Neuron (in vitro differentiated cells): ENCODE data around the gene ADORA2A.

ENCODE experiments used
- H2AFZ ChIP-seq: one replicate; pipeline ENCODE4 v1.6.1; 2013; ENCODE audit warnings: low read depth, mild to moderate bottlenecking, inconsistent platforms, low read length, moderate library complexity
- H3K27me3 ChIP-seq: one replicate; pipeline ENCODE4 v1.6.1; 2013; ENCODE audit warnings: low read length; ENCODE audit not compliant: insufficient read depth
- H3K36me3 ChIP-seq: one replicate; pipeline ENCODE4 v1.6.1; 2013; ENCODE audit warnings: low read length; ENCODE audit not compliant: insufficient read depth
- H3K4me1 ChIP-seq: one replicate; pipeline ENCODE4 v1.6.1; 2013; ENCODE audit warnings: low read length; ENCODE audit not compliant: insufficient read depth
- H3K4me3 ChIP-seq: 2 replicates; pipeline ENCODE4 v1.5.1; 2013; ENCODE audit warnings: mild to moderate bottlenecking, low read length, moderate library complexity
- H3K9me3 ChIP-seq: one replicate; pipeline ENCODE4 v1.6.1; 2013; ENCODE audit warnings: low read length

The ADORA2A gene

GRCh38 chr22:24424901-24425775, 2.3 kb upstream of the ADORA2A start:
- Histone ChIP-seq H3K9me3 (no peaks in the 10 kb centered on the region), H3K4me1 (peaks cover 16% of the 10 kb centered on the region), H3K27me3 (peaks cover 28% of the 10 kb centered on the region), H3K36me3 (no peaks in the 10 kb centered on the region), H3K4me3 (no peak overlapping the region), H2AFZ (no peak overlapping the region)

DNA sequence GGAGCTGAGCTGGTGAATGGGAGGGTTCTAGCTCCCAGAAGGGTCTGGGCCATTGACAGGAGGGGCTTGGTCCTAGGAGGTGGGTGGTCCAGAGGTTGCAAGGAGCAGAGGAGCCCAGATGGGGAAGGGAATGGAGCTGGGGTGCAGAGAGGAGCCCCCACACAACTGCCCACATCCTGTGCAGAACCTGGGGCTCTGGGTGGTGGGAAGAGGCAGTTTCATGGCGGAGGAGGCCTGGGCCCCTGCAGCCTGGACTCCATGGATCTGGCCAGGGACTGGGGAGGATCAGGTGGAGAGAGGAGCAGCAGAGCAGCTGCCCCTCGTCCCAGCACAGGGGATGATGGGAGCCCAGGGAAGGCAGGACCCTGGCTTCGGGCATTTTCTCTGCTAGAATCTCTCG, 963 bp upstream of the ADORA2A start:
- Histone ChIP-seq H3K27me3 (peaks cover 28% of the 10 kb centered on the region), H3K9me3 (no peaks in the 10 kb centered on the region), H2AFZ (no peak overlapping the region)

DNA sequence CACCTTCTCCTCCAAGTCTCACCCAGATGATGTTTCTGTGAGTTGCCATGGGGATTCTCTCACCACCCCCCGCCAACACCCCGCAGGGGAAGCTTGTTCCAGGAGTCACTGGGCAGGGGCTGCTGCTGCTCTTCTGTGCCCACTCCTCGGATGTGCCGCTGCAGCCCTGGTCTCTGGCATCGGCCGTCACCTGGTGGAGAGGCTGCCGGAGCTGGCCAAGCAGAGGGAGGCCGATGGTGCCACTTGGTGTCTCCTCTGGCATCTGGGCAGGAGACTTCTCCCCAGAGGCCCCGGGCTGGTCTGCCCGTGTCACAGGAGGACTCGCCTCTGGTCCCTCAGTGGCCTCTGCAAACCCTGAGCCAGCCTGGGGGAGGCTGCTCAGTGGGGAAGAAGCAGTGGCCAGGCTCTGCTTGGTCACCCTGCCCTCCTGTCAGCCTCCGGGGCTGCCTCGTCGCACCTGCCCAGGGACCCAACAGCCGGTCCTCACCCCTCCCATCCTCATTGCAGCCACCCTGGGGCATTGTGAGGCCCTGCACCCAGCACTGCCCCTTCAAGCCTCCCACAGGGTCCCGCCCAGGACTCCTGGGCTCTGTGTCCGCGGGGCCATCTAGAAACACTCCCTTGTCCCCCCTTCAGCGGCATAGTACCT, 424 bp upstream of the ADORA2A start:
- H3K4me3 ChIP-seq, result no peak overlapping the region
- H2AFZ ChIP-seq, result no peak overlapping the region
- H3K27me3 ChIP-seq, result peaks cover 28% of the 10 kb centered on the region
- H3K36me3 ChIP-seq, result no peaks in the 10 kb centered on the region
- H3K9me3 ChIP-seq, result no peaks in the 10 kb centered on the region
- H3K4me1 ChIP-seq, result peaks cover 16% of the 10 kb centered on the region

More for the DNA sequence above, 963 bp upstream of the ADORA2A start:
- H3K4me1 ChIP-seq, result peaks cover 16% of the 10 kb centered on the region
- H3K36me3 ChIP-seq, result no peaks in the 10 kb centered on the region
- H3K4me3 ChIP-seq, result no peak overlapping the region

DNA sequence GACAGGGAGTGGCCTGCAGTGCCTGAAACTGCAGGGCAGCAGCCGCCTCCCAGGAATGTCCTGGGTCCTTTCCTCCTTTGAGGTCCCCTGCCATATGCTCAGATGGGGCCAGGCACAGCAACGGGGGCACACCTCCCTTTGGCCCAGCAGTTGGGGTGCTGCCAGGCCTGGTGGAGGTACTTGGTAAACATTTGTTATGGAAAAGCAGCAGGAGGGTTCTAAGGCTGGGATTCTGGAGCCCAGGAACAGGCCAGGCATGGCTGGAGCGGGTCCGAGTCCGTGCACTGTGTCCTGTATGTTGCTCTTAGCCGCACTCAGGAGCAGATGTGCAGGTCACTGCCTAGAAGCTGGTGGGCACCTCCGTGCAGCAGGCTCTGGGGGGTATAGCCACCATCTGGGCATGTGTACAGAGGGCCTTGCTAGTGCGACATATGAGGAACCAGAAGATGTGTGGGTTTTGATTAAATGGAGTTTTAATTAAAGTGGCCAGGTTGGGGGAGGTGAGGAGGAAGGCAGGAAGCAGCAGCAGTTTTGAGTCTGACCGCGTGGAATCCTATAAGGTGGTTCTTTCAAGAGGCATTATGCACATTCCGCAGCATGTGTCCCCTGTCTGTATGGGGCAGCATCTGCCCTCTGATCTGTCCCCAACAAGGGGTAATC, 1.5 kb downstream of the ADORA2A start:
- no peaks in the 10 kb centered on the region for H3K36me3 ChIP-seq
- peaks cover 16% of the 10 kb centered on the region for H3K4me1 ChIP-seq
- H3K9me3 ChIP-seq, result no peaks in the 10 kb centered on the region
- no peak overlapping the region for H2AFZ ChIP-seq
- no peak overlapping the region for H3K4me3 ChIP-seq
- peaks cover 28% of the 10 kb centered on the region for H3K27me3 ChIP-seq

- Histone ChIP-seq H3K4me1 (peaks cover 15% of the 10 kb centered on the region), H3K9me3 (no peaks in the 10 kb centered on the region), H3K4me3 (no peak overlapping the region), H3K27me3 (peaks cover 21% of the 10 kb centered on the region), H2AFZ (no peak overlapping the region), H3K36me3 (no peaks in the 10 kb centered on the region)
Measured at GRCh38 chr22:24429411-24430365, 2.3 kb downstream of the ADORA2A start.

DNA sequence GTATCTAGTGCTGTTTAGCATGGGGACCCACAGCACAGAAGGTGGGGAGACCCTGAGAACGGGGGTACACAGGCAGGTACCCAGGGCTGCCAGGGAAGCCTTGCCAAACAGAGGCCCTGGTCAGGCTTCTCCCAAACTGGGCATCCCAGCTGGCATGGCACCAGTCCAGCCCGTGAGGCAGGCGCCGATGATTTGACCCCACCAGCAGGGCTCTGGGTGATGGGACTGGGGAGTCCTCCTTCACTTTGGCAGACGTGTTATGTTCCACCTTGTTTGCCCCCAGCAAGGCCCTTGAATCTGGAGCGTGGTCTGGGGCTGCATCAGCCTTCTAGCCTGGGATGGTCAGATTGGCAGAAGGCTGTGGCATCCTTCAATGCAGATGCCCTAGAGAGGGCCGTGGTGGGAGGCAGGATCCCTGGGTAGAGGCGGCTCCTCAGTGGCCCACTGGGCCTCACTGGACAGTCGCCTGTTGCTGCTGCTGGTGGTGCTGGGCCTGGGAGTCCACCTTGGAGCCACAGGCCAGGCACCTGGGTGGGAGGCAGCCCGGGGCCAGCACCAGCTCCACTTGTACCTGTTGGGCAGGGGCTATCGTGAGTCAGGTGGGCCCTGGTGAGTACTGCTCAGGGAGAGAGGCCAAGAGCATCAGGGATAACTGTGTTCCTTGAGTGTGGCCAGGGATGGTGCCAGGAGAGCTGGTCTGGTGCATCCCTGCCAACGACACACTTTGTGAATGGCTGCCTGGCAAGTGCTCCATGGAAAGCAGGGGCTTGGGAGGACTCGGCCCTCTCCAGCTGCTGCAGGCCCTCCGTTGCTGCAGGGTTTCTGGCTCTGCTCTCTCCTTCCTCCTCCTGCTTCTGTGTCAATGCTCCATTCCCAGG, 3.3 kb downstream of the ADORA2A start:
- Histone ChIP-seq H3K36me3 (no peaks in the 10 kb centered on the region), H3K4me3 (no peak overlapping the region), H3K4me1 (peaks cover 15% of the 10 kb centered on the region), H3K27me3 (peaks cover 12% of the 10 kb centered on the region), H2AFZ (no peak overlapping the region), H3K9me3 (no peaks in the 10 kb centered on the region)

- H3K4me3 ChIP-seq, result no peak overlapping the region
Measured at GRCh38 chr22:24431309-24432034, 4.1 kb downstream of the ADORA2A start.

GRCh38 chr22:24432059-24432853, 4.9 kb downstream of the ADORA2A start:
- Histone ChIP-seq H3K4me3 (no peak overlapping the region), H3K4me1 (peaks cover 15% of the 10 kb centered on the region)

More at GRCh38 chr22:24431309-24432034, 4.1 kb downstream of the ADORA2A start:
- H2AFZ ChIP-seq, result no peak overlapping the region
- H3K4me1 ChIP-seq, result peaks cover 15% of the 10 kb centered on the region
- no peaks in the 10 kb centered on the region for H3K36me3 ChIP-seq
- peaks cover 4% of the 10 kb centered on the region for H3K27me3 ChIP-seq
- no peaks in the 10 kb centered on the region for H3K9me3 ChIP-seq

DNA sequence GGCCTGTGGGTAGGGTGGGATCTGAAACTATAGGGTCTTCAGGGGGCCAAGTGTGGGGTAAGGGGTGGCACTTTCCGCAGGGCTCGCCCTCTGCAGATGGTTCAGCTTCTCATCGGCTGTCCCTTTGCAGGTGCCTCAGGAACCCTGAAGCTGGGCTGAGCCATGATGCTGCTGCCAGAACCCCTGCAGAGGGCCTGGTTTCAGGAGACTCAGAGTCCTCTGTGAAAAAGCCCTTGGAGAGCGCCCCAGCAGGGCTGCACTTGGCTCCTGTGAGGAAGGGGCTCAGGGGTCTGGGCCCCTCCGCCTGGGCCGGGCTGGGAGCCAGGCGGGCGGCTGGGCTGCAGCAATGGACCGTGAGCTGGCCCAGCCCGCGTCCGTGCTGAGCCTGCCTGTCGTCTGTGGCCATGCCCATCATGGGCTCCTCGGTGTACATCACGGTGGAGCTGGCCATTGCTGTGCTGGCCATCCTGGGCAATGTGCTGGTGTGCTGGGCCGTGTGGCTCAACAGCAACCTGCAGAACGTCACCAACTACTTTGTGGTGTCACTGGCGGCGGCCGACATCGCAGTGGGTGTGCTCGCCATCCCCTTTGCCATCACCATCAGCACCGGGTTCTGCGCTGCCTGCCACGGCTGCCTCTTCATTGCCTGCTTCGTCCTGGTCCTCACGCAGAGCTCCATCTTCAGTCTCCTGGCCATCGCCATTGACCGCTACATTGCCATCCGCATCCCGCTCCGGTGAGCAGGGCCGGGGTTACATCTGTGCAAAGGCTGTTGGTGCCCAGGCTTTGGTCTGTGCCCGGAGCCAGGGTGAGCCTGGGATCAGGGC, 5.8 kb downstream of the ADORA2A start:
- Histone ChIP-seq H3K36me3 (no peaks in the 10 kb centered on the region), H3K27me3 (no peaks in the 10 kb centered on the region), H2AFZ (no peak overlapping the region), H3K4me3 (no peak overlapping the region), H3K9me3 (no peaks in the 10 kb centered on the region), H3K4me1 (peaks cover 15% of the 10 kb centered on the region)

More at GRCh38 chr22:24432059-24432853, 4.9 kb downstream of the ADORA2A start:
- Histone ChIP-seq H2AFZ (no peak overlapping the region), H3K36me3 (no peaks in the 10 kb centered on the region), H3K27me3 (no peaks in the 10 kb centered on the region), H3K9me3 (no peaks in the 10 kb centered on the region)

- Histone ChIP-seq H3K4me1 (peaks cover 9% of the 10 kb centered on the region), H2AFZ (no peak overlapping the region), H3K27me3 (no peaks in the 10 kb centered on the region), H3K9me3 (no peaks in the 10 kb centered on the region), H3K36me3 (no peaks in the 10 kb centered on the region), H3K4me3 (no peak overlapping the region)
Measured at GRCh38 chr22:24433828-24434470, 6.5 kb downstream of the ADORA2A start.
